SK-N-MC (cell line): Measurements from ENCODE around the gene FAIM2.

Experiments used
- EZH2 ChIP-seq: fragments of 200-600 bp; sonication (generic); IDR thresholded peaks from one replicate; pipeline ENCODE4 v1.6.1; 2017; ENCODE audit warnings: antibody characterized with exemption
- FOXP2 ChIP-seq: optimal IDR thresholded peaks from 2 replicates; pipeline ENCODE3; 2011; ENCODE audit warnings: mild to moderate bottlenecking, moderate library complexity; ENCODE audit not compliant: insufficient read depth; ENCODE audit errors: extremely low read length, control extremely low read depth
- POLR2AphosphoS5 ChIP-seq: IDR thresholded peaks from 2 replicates; pipeline ENCODE4 v1.6.1; 2012; ENCODE audit warnings: mild to moderate bottlenecking, low read depth, low read length, borderline replicate concordance

- TF ChIP-seq EZH2: no peak
- TF ChIP-seq POLR2AphosphoS5: no peak
- TF ChIP-seq FOXP2: no peak
These were observed 46.2 kb upstream of the FAIM2 start for GRCh38 chr12:49949866-49950265.
